PC-3 (cell line): ENCODE data around the gene AHSA1. TPM values are rescaled to one million over a fixed set of nuclear protein-coding genes. Genes with fewer than 3 reads are reported as not detected.
A peak's percentile ranks its signal among the peaks of the same experiment; 100 is the strongest.

ENCODE experiments used
- ATAC-seq: fragments of 200-7000 bp; cut with Tn5 transposase; 2 replicates; pipeline ENCODE4 v1.9.1; 2020; ENCODE audit warnings: mild to moderate bottlenecking, moderate library complexity
- BruUV-seq: library from RNA; stranded (reverse); fragments of 400-500 nt; replicated peaks from 2 replicates; lab custom pipeline; 2021; lab: Mats Ljungman, UMichigan
- CTCF ChIA-PET: fragments of 300-600 bp; sonication (Branson Sonifier 250); formaldehyde crosslinking; loops from one replicate; lab custom pipeline; 2022; ENCODE audit warnings: antibody characterized with exemption; lab: Charles Lee
- POLR2A ChIA-PET: fragments of 300-600 bp; sonication (Branson Sonifier 250); formaldehyde crosslinking; loops from one replicate; lab custom pipeline; 2022; ENCODE audit warnings: antibody characterized with exemption; ENCODE audit not compliant: unreplicated experiment; lab: Charles Lee
- DNase-seq: peaks from one replicate; pipeline ENCODE4 v3.0.0-alpha.2; 2015
- H2AFZ ChIP-seq: fragments of 300-600 bp; sonication (generic); 2 replicates; pipeline ENCODE4 v1.6.0; 2016; ENCODE audit warnings: antibody characterized with exemption, low read length
- H3F3A ChIP-seq: fragments of 300-600 bp; sonication (generic); one replicate; pipeline ENCODE4 v1.6.0; 2017; ENCODE audit warnings: antibody characterized with exemption, low read length, control low read depth, mild to moderate bottlenecking; ENCODE audit not compliant: unreplicated experiment
- H3K27ac ChIP-seq: fragments of 300-600 bp; sonication (generic); 2 replicates; pipeline ENCODE4 v1.5.1; 2016; ENCODE audit warnings: mild to moderate bottlenecking, low read length
- H3K27me3 ChIP-seq: fragments of 300-600 bp; sonication (generic); 2 replicates; pipeline ENCODE4 v1.6.1; 2016; ENCODE audit warnings: low read length, mixed read lengths
- H3K36me3 ChIP-seq: fragments of 300-600 bp; sonication (generic); 2 replicates; pipeline ENCODE4 v1.6.1; 2016; ENCODE audit warnings: low read depth, mixed run types, low read length, mixed read lengths
- H3K4me1 ChIP-seq: fragments of 300-600 bp; sonication (generic); 2 replicates; pipeline ENCODE4 v1.5.1; 2016; ENCODE audit warnings: low read length; ENCODE audit not compliant: insufficient read depth
- H3K4me2 ChIP-seq: fragments of 300-600 bp; sonication (generic); 2 replicates; pipeline ENCODE4 v1.6.0; 2016; ENCODE audit warnings: low read length
- H3K4me3 ChIP-seq: fragments of 300-600 bp; sonication (generic); 2 replicates; pipeline ENCODE4 v1.5.1; 2016; ENCODE audit warnings: mild to moderate bottlenecking, low read length, mixed read lengths
- H3K79me2 ChIP-seq: fragments of 300-600 bp; sonication (generic); 2 replicates; pipeline ENCODE4 v1.6.1; 2017; ENCODE audit warnings: low read length, mixed read lengths
- H3K9ac ChIP-seq: fragments of 300-600 bp; sonication (generic); 2 replicates; pipeline ENCODE4 v1.6.0; 2016; ENCODE audit warnings: mild to moderate bottlenecking, low read length
- H3K9me2 ChIP-seq: fragments of 300-600 bp; sonication (generic); replicated peaks from 2 replicates; pipeline ENCODE4 v1.6.1; 2016; ENCODE audit warnings: mixed run types, low read length, mixed read lengths
- H3K9me3 ChIP-seq: fragments of 300-600 bp; sonication (generic); 2 replicates; pipeline ENCODE4 v1.6.1; 2016; ENCODE audit warnings: low read length, mixed read lengths
- H4K20me1 ChIP-seq: fragments of 300-600 bp; sonication (generic); 2 replicates; pipeline ENCODE4 v1.6.1; 2016; ENCODE audit warnings: low read length, mixed read lengths
- EZH2 ChIP-seq: fragments of 300-600 bp; sonication (generic); IDR thresholded peaks from one replicate; pipeline ENCODE4 v1.6.1; 2017; ENCODE audit warnings: antibody characterized with exemption, mild to moderate bottlenecking, low read length; ENCODE audit not compliant: unreplicated experiment
- EZH2phosphoT487 ChIP-seq: fragments of 300-600 bp; sonication (generic); IDR thresholded peaks from 2 replicates; pipeline ENCODE4 v1.6.1; 2018; ENCODE audit warnings: mild to moderate bottlenecking, antibody characterized with exemption, low read length, borderline replicate concordance
- intact Hi-C: fragments of 100-400 bp; cut with micrococcal nuclease; formaldehyde crosslinking; loops from 2 replicates; pipeline ENCODE4 v1.9.0; 2023
- total RNA-seq: library from RNA; depleted of rRNA; stranded (reverse); fragments of >200 nt; gene quantifications from 2 replicates; pipeline ENCODE4 v1.2.3, GENCODE V29; 2014
- TF ChIP-seq, protein P1 (sequence below): fragments of 300-600 bp; sonication (generic); conservative IDR thresholded peaks from 2 replicates; pipeline ENCODE4 v1.5.1; 2017; ENCODE audit warnings: antibody characterized with exemption, low read depth, mild to moderate bottlenecking, low read length

AHSA1 gene
- total RNA-seq, 1 experiment from 2014 or later, result 215 TPM

DNA sequence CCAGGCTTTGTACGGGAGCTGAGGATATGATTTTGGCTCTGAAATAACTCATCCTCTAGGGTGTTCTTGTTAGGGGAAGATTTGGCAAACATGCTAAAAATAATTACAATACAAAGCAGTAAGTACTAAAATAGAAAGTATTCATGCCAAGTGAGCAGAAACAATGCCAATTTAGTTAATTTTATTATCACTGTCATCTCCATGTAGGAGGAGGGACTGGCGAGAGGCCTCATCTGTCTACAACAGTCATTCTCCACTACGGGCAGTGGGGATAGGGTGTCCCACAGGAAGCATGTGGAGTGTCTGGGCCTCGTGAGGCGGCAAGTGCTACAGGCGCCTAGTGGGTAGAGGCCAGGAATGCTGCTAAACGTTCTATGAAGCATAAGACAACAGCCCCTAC is 37.4 kb downstream of the AHSA1 start:
- Histone ChIP-seq H3K9me2 (no peaks in the 10 kb centered on the region), H3K4me2 (no peak overlapping the region), H3K4me3 (no peak overlapping the region), H3K36me3 (no peaks in the 10 kb centered on the region), H3F3A (no peaks in the 10 kb centered on the region), H3K27ac (no peak overlapping the region), H3K79me2 (no peaks in the 10 kb centered on the region), H4K20me1 (no peaks in the 10 kb centered on the region), H2AFZ (no peak overlapping the region), H3K27me3 (peaks cover 15% of the 10 kb centered on the region), H3K4me1 (peaks cover 6% of the 10 kb centered on the region), H3K9ac (no peak overlapping the region), H3K9me3 (no peaks in the 10 kb centered on the region)
- TF ChIP-seq EZH2, result no peak
- no peak for TF ChIP-seq EZH2phosphoT487
- TF ChIP-seq, protein P1, sequence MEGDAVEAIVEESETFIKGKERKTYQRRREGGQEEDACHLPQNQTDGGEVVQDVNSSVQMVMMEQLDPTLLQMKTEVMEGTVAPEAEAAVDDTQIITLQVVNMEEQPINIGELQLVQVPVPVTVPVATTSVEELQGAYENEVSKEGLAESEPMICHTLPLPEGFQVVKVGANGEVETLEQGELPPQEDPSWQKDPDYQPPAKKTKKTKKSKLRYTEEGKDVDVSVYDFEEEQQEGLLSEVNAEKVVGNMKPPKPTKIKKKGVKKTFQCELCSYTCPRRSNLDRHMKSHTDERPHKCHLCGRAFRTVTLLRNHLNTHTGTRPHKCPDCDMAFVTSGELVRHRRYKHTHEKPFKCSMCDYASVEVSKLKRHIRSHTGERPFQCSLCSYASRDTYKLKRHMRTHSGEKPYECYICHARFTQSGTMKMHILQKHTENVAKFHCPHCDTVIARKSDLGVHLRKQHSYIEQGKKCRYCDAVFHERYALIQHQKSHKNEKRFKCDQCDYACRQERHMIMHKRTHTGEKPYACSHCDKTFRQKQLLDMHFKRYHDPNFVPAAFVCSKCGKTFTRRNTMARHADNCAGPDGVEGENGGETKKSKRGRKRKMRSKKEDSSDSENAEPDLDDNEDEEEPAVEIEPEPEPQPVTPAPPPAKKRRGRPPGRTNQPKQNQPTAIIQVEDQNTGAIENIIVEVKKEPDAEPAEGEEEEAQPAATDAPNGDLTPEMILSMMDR, result no peak
- ATAC-seq (no peak), DNase-seq (no peak)
- ChIA-PET CTCF (no interaction called here), POLR2A (no interaction called here)
- intact Hi-C loops, result no loop called here
- BruUV-seq, result no TSS peak

DNA sequence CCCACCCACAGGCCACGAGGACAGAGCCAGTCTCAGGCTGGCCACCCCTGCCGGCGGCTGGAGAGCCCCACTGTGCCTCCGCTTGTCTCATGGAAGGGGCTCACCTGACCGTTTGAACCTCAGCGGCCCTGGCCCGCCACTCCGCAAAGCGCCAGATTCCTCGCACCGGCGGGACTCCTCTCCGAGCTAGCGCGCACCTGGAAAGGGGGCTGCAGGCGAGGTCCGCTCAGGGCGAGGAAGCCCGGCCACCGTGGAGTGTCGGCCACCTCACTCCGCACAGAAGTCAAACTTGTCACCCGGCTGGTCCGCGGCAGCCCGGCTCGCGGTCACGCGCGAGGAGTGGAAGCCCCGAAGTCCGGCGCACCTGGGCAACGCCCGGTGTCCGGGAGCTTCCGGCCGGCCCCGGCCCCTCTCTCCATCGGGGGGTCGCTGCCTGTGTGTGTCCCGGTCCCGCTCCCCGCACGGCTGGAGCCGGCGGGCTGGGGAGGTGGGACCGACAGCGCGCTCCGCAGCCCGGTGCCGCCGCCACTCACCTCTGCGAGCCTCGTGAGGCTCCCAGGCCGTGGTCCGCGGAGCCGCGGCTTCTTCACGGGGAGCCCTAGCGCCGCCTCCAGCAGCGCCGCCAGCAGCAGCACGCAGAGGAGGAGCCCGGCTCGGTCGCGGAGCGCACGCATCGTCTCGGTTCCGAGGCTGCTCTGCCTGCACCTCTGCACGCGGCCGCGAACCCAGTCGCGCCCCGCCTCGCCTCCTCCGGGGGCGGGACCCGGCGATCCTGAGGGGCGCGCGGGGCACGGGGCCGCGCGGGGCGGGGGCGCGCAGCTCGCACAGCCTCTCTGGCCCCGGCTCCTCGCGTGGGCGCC is 40.5 kb downstream of the AHSA1 start, which contains the start of gene ISM2:
ISM2 (minus strand) TSS at position 697 of the 860 bp plus-strand sequence; CDS start at position 674, 23 bp downstream.
- Histone ChIP-seq H3K4me1 (peaks cover 6% of the 10 kb centered on the region), H3K36me3 (no peaks in the 10 kb centered on the region), H3K79me2 (no peaks in the 10 kb centered on the region), H3K9ac (no peak within 1 kb of the TSS), H3K9me3 (no peaks in the 10 kb centered on the region), H2AFZ (peak within 1 kb of the TSS; percentile 93), H4K20me1 (no peaks in the 10 kb centered on the region), H3K27me3 (peaks cover 15% of the 10 kb centered on the region), H3K4me2 (peak within 1 kb of the TSS; percentile 86), H3K9me2 (no peaks in the 10 kb centered on the region), H3K27ac (no peak within 1 kb of the TSS), H3F3A (no peaks in the 10 kb centered on the region), H3K4me3 (peak within 1 kb of the TSS; percentile 66)
- BruUV-seq, result no TSS peak
- CTCF ChIA-PET, result no interaction called here
- TF ChIP-seq EZH2 (no peak), EZH2phosphoT487 (no peak)
- TF ChIP-seq, protein P1, result no peak
- peak; percentile 44 for DNase-seq
- intact Hi-C loops, result no loop called here
- ATAC-seq, result peak; percentile 87
- POLR2A ChIA-PET, result no interaction called here

DNA sequence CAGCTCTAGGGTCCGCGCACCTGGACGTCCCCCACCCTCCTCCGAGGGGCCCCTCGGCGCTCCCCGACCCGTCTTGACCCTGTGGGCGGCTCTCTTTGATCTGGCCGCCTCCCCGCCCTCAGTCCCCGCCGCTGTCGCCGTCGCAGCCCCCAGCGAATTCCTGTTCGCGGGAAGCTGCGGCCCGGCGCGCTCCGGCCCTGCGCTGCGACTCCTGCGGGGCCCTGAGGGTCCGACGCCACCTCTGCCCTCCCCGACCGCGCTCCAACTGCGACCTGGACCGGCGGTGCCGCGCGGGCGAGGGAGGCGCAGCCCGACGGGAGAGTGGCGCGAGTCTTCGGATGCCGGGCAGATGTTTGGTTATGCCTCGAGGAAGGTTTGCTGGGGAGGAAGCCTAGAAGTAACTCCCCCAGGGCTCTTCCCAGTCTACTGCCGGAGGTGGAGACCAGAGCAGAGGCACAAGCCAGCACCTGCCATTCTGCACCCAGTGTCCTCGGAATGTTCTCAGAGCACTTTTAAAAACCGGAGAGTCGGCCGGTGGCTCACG is 41.2 kb downstream of the AHSA1 start:
- TF ChIP-seq, protein P1, result no peak
- TF ChIP-seq EZH2phosphoT487, result no peak
- TF ChIP-seq EZH2, result no peak
- ChIA-PET CTCF (no interaction called here), POLR2A (no interaction called here)
- peaks cover 6% of the 10 kb centered on the region for H3K4me1 ChIP-seq
- no peaks in the 10 kb centered on the region for H3K9me3 ChIP-seq
- H3K9ac ChIP-seq, result no peak overlapping the region
- no peak overlapping the region for H3K27ac ChIP-seq
- ATAC-seq, result peak; percentile 19
- H3K36me3 ChIP-seq, result no peaks in the 10 kb centered on the region
- H3K27me3 ChIP-seq, result peaks cover 15% of the 10 kb centered on the region
- no peaks in the 10 kb centered on the region for H4K20me1 ChIP-seq
- no peaks in the 10 kb centered on the region for H3F3A ChIP-seq
- no peaks in the 10 kb centered on the region for H3K79me2 ChIP-seq
- H3K9me2 ChIP-seq, result no peaks in the 10 kb centered on the region
- peak overlapping the region; percentile 86 for H3K4me2 ChIP-seq
- intact Hi-C loops, result no loop called here
- H2AFZ ChIP-seq, result peak overlapping the region; percentile 93
- no peak for DNase-seq
- BruUV-seq, result no TSS peak
- peak overlapping the region; percentile 66 for H3K4me3 ChIP-seq
